ENCODE data around the gene DHDH. TPM values are rescaled to one million over a fixed set of nuclear protein-coding genes. Genes with fewer than 3 reads are reported as not detected.
"Not testable (repeated sequence)": the region's sequence is repeated elsewhere in the genome, so short reads cannot be mapped to it uniquely, and the experiment has no call there.

DHDH gene
- total and polyA plus RNA-seq, 7 donors: 0.14 to 0.21 TPM; not detected in 5

- no peaks in the 10 kb centered on the region for H3K27me3 ChIP-seq (ENCODE audit: insufficient read depth in 3 of 3, low read length in 2 of 3)
- DNase-seq (no peak), ATAC-seq (no peak)
- intact Hi-C loops (cut with DNase I): no loop called here
- 85 to 90% (median 85%) methylated on average over 8 of the region's 8 CpGs for WGBS, 3 donors
- no peak overlapping the region for H3K27ac ChIP-seq
- no peaks in the 10 kb centered on the region for H3K4me1 ChIP-seq
- H3K4me3 ChIP-seq: no peak overlapping the region
- H3K36me3 ChIP-seq (ENCODE audit: insufficient read depth in 1 of 2, low read depth in 1 of 2): peaks cover 10 to 93% of the 10 kb centered on the region in 2 donors
- no peak for TF ChIP-seq CTCF (IDR thresholded peaks at IDR 0.05)
- no peaks in the 10 kb centered on the region for H3K9me3 ChIP-seq
Measured at GRCh38 chr19:48915757-48916156, 17.7 kb upstream of the DHDH start.

- Histone ChIP-seq H3K36me3 (ENCODE audit: insufficient read depth in 1 of 2, low read depth in 1 of 2) (peaks cover 10 to 91% of the 10 kb centered on the region in 2 donors), H3K4me1 (no peaks in the 10 kb centered on the region), H3K4me3 (no peak overlapping the region), H3K27me3 (ENCODE audit: insufficient read depth in 3 of 3, low read length in 2 of 3) (no peaks in the 10 kb centered on the region), H3K9me3 (no peaks in the 10 kb centered on the region), H3K27ac (no peak overlapping the region)
- no peak for TF ChIP-seq CTCF (IDR thresholded peaks at IDR 0.05)
- 72 to 82% (median 81%) methylated on average over 6 of the region's 6 CpGs for WGBS, 3 donors
- intact Hi-C loops (cut with DNase I): no loop called here
- DNase-seq: no peak
- ATAC-seq: no peak
Measured at GRCh38 chr19:48918071-48918470, 15.4 kb upstream of the DHDH start.

DNA sequence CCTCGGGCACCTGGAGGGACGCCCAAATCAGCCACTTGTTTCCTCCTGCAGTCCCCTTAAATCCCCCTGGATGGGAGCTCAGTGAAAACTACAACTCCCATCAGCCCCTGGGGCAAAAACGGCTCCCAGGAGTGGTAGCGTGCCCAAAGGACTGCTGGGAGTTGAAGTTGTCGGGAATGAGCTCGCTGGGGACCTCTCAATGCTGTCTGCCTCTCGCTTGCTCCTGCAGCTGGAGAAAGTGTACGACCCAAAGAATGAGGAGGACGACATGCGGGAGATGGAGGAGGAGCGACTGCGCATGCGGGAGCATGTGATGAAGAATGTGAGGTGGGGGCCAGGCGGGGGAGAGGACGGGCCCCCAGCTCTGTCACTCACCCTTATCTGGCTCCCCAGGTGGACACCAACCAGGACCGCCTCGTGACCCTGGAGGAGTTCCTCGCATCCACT, 14.7 kb upstream of the DHDH start:
- Histone ChIP-seq H3K27me3 (ENCODE audit: insufficient read depth in 3 of 3, low read length in 2 of 3) (no peaks in the 10 kb centered on the region), H3K4me1 (no peaks in the 10 kb centered on the region), H3K9me3 (no peaks in the 10 kb centered on the region), H3K27ac (no peak overlapping the region), H3K36me3 (ENCODE audit: insufficient read depth in 1 of 2, low read depth in 1 of 2) (peaks cover 10 to 89% of the 10 kb centered on the region in 2 donors), H3K4me3 (no peak overlapping the region)
- 81 to 85% (median 81%) methylated on average over 18 of the region's 18 CpGs for WGBS, 3 donors
- ATAC-seq: peak in 3 of 4 donors; percentile 44 to 80 (median 59)
- intact Hi-C loops (cut with DNase I): no loop called here
- TF ChIP-seq CTCF (IDR thresholded peaks at IDR 0.05): no peak
- DNase-seq: no peak

- H3K36me3 ChIP-seq (ENCODE audit: insufficient read depth in 1 of 2, low read depth in 1 of 2): peaks cover 9 to 85% of the 10 kb centered on the region in 2 donors
- ATAC-seq: peak in 1 of 4 donors; percentile 3
- 93 to 95% (median 94%) methylated on average over 8 of the region's 8 CpGs for WGBS, 3 donors
- H3K4me3 ChIP-seq; DNase-seq; H3K4me1 ChIP-seq; H3K27ac ChIP-seq; intact Hi-C loops (cut with DNase I); H3K27me3 ChIP-seq (ENCODE audit: insufficient read depth in 3 of 3, low read length in 2 of 3); H3K9me3 ChIP-seq: not testable (repeated sequence)
Measured at GRCh38 chr19:48919271-48919670, 14.2 kb upstream of the DHDH start.

DNA sequence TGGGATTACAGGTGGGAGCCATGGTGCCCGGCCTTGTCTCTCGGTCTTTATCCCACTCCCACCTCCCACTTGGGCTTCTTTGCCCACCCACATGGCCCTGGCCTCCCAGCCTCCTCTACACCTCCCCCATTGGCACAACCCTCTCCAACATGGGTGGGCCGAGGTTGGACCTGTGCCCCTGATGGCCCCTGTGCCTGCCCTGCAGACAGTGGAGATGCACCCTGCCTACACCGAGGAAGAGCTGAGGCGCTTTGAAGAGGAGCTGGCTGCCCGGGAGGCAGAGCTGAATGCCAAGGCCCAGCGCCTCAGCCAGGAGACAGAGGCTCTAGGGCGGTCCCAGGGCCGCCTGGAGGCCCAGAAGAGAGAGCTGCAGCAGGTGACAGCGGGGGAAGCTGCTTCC, 12.6 kb upstream of the DHDH start:
- Histone ChIP-seq H3K4me1 (no peaks in the 10 kb centered on the region), H3K27me3 (ENCODE audit: insufficient read depth in 3 of 3, low read length in 2 of 3) (no peaks in the 10 kb centered on the region), H3K4me3 (no peak overlapping the region), H3K9me3 (no peaks in the 10 kb centered on the region), H3K36me3 (ENCODE audit: insufficient read depth in 1 of 2, low read depth in 1 of 2) (peaks cover 2 to 68% of the 10 kb centered on the region in 2 donors), H3K27ac (no peak overlapping the region)
- DNase-seq: no peak
- WGBS, 3 donors: 82 to 88% (median 84%) methylated on average over 10 of the region's 10 CpGs
- intact Hi-C loops (cut with DNase I): no loop called here
- no peak for ATAC-seq
- no peak for TF ChIP-seq CTCF (IDR thresholded peaks at IDR 0.05)

Measured in psoas muscle (tissue), 8 donors.